ENCODE results near the gene SERPINB1. TPM values are rescaled to one million over a fixed set of nuclear protein-coding genes. Genes with fewer than 3 reads are reported as not detected.

The SERPINB1 gene
- total RNA-seq, 1 experiment from 2014 or later, result 82.3 TPM

GRCh38 chr6:2821554-2821953, 20.1 kb downstream of the SERPINB1 start:
- CTCF ChIA-PET, result no interaction called here
- DNase-seq, result no peak
- POLR2A ChIA-PET (ENCODE audit: unreplicated experiment), result no interaction called here
- Histone ChIP-seq H2AFZ (no peak overlapping the region), H4K20me1 (ENCODE audit: insufficient read depth) (no peaks in the 10 kb centered on the region), H3K4me1 (replicated peaks; ENCODE audit: insufficient read depth) (peaks cover 41% of the 10 kb centered on the region), H3K9me2 (ENCODE audit: insufficient read depth) (no peaks in the 10 kb centered on the region), H3K27me3 (ENCODE audit: insufficient read depth, low read depth) (no peaks in the 10 kb centered on the region), H3K79me2 (ENCODE audit: low read depth) (peaks cover 10% of the 10 kb centered on the region; the same call in 1 of the 2 replicates), H3K9me3 (ENCODE audit: insufficient read depth, low read depth) (peaks cover 4% of the 10 kb centered on the region; the same call in 1 of the 2 replicates), H3F3A (ENCODE audit: insufficient read depth, low read depth) (peaks cover 33% of the 10 kb centered on the region), H3K4me3 (no peak overlapping the region), H3K4me2 (no peak overlapping the region), H3K36me3 (ENCODE audit: low read depth) (no peaks in the 10 kb centered on the region), H3K27ac (no peak overlapping the region)
- TF ChIP-seq EZH2 (IDR thresholded peaks at IDR 0.05; ENCODE audit: low read depth), result no peak
- TF ChIP-seq CTCF (conservative IDR thresholded peaks at IDR 0.05), result no peak
- intact Hi-C loops (cut with micrococcal nuclease; ENCODE audit: unreplicated experiment), result no loop called here
- BruUV-seq (replicated peaks), result no TSS peak

GRCh38 chr6:2820415-2820814, 21.2 kb downstream of the SERPINB1 start:
- no peaks in the 10 kb centered on the region for H3K9me2 ChIP-seq (ENCODE audit: insufficient read depth)
- H3K27me3 ChIP-seq (ENCODE audit: insufficient read depth, low read depth), result no peaks in the 10 kb centered on the region
- intact Hi-C loops (cut with micrococcal nuclease; ENCODE audit: unreplicated experiment), result no loop called here
- no peaks in the 10 kb centered on the region; the same call in 1 of the 2 replicates for H3K36me3 ChIP-seq (ENCODE audit: low read depth)
- H3K4me2 ChIP-seq, result no peak overlapping the region
- POLR2A ChIA-PET (ENCODE audit: unreplicated experiment), result no interaction called here
- H3K79me2 ChIP-seq (ENCODE audit: low read depth), result peaks cover 11% of the 10 kb centered on the region; the same call in 1 of the 2 replicates
- no peaks in the 10 kb centered on the region for H4K20me1 ChIP-seq (ENCODE audit: insufficient read depth)
- H3K27ac ChIP-seq, result 0 out of 2 replicates have a peak overlapping the region, but pooled peaks have one; percentile 6
- CTCF ChIA-PET, result no interaction called here
- peaks cover 37% of the 10 kb centered on the region for H3F3A ChIP-seq (ENCODE audit: insufficient read depth, low read depth)
- H3K4me1 ChIP-seq (replicated peaks; ENCODE audit: insufficient read depth), result peaks cover 42% of the 10 kb centered on the region
- no TSS peak for BruUV-seq (replicated peaks)
- peaks cover 14% of the 10 kb centered on the region for H3K9me3 ChIP-seq (ENCODE audit: insufficient read depth, low read depth)
- no peak for TF ChIP-seq CTCF (conservative IDR thresholded peaks at IDR 0.05)
- TF ChIP-seq EZH2 (IDR thresholded peaks at IDR 0.05; ENCODE audit: low read depth), result no peak
- no peak for DNase-seq
- H2AFZ ChIP-seq, result no peak overlapping the region
- H3K4me3 ChIP-seq, result no peak overlapping the region

GRCh38 chr6:2819978-2820377, 21.7 kb downstream of the SERPINB1 start:
- Histone ChIP-seq H3K4me2 (no peak overlapping the region), H3K79me2 (ENCODE audit: low read depth) (peaks cover 11% of the 10 kb centered on the region; the same call in 1 of the 2 replicates)
- no peak for TF ChIP-seq EZH2 (IDR thresholded peaks at IDR 0.05; ENCODE audit: low read depth)
- no peak for TF ChIP-seq CTCF (conservative IDR thresholded peaks at IDR 0.05)

More at GRCh38 chr6:2819978-2820377, 21.7 kb downstream of the SERPINB1 start:
- intact Hi-C loops (cut with micrococcal nuclease; ENCODE audit: unreplicated experiment), result no loop called here
- Histone ChIP-seq H4K20me1 (ENCODE audit: insufficient read depth) (no peaks in the 10 kb centered on the region), H2AFZ (no peak overlapping the region), H3K4me3 (no peak overlapping the region), H3K27ac (0 out of 2 replicates have a peak overlapping the region, but pooled peaks have one; percentile 6), H3K9me2 (ENCODE audit: insufficient read depth) (no peaks in the 10 kb centered on the region), H3K9me3 (ENCODE audit: insufficient read depth, low read depth) (peaks cover 16% of the 10 kb centered on the region), H3K36me3 (ENCODE audit: low read depth) (no peaks in the 10 kb centered on the region; the same call in 1 of the 2 replicates), H3K4me1 (replicated peaks; ENCODE audit: insufficient read depth) (peaks cover 42% of the 10 kb centered on the region), H3K27me3 (ENCODE audit: insufficient read depth, low read depth) (no peaks in the 10 kb centered on the region), H3F3A (ENCODE audit: insufficient read depth, low read depth) (peaks cover 37% of the 10 kb centered on the region)
- ChIA-PET POLR2A (ENCODE audit: unreplicated experiment) (no interaction called here), CTCF (no interaction called here)
- no peak for DNase-seq
- no TSS peak for BruUV-seq (replicated peaks)
